NT2/D1 (cell line): Measurements from ENCODE around the gene FAM241A.

Experiments
- SUZ12 ChIP-seq: IDR thresholded peaks from 2 replicates; pipeline ENCODE4 v1.6.1; 2011; ENCODE audit not compliant: insufficient read length, insufficient read depth; ENCODE audit errors: extremely low read depth
- YY1 ChIP-seq: IDR thresholded peaks from 2 replicates; pipeline ENCODE4 v1.6.1; 2011; ENCODE audit not compliant: insufficient read length, insufficient read depth
- ZNF274 ChIP-seq: IDR thresholded peaks from 2 replicates; pipeline ENCODE4 v1.6.1; 2011; ENCODE audit warnings: mild to moderate bottlenecking, low read depth, low read length

GRCh38 chr4:112152521-112152920, 7.3 kb downstream of the FAM241A start:
- TF ChIP-seq ZNF274 (no peak), YY1 (no peak), SUZ12 (no peak)
